Right lung (tissue), 5 donors: ENCODE data around the gene DDAH2. TPM values are rescaled to one million over a fixed set of nuclear protein-coding genes. Genes with fewer than 3 reads are reported as not detected.
A peak's percentile ranks its signal among the peaks of the same experiment; 100 is the strongest.
"Not testable (repeated sequence)": the region's sequence is repeated elsewhere in the genome, so short reads cannot be mapped to it uniquely, and the experiment has no call there.

ENCODE experiments used
- DNase-seq, 2 donors: peaks; one replicate each; pipeline ENCODE4 v3.0.0-alpha.2; 2013
- polyA plus RNA-seq, 5 donors: library from polyadenylated mRNA; unstranded; fragments of 120-200 nt; gene quantifications; one replicate each; pipeline versions ENCODE4 v1.2.1 to v1.2.3, GENCODE V29; 2013; ENCODE audit warnings: inconsistent platforms in 1 of 5, low replicate concordance in 1 of 5; ENCODE audit not compliant: insufficient read length in 5 of 5, insufficient read depth in 1 of 5

Gene DDAH2
- polyA plus RNA-seq, 5 donors: 137 to 213 (median 159) TPM

DNA sequence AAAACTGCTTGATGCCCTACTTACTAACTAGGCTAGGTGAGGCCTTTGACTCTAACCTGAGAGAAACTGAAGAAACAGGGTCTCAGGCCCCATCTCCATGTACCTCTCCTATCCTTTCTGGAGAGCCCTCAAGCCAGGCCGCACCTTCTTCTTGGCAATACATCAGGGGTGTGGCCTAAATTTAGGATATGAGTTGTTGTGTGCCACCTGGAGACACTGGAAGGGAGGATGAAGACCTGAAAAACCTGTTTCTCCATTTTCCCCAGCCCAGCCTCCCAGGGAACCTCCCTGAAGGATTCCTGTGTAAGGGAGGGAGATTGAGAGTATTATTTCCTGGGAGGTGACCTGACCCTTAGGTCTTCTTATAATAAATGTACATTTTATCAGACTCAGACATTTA lies 10.8 kb downstream of the DDAH2 start:
- DNase-seq: peak in 1 of 2 donors; percentile 49

GRCh38 chr6:31717499-31718222 lies 11.4 kb downstream of the DDAH2 start:
- no peak for DNase-seq

DNA sequence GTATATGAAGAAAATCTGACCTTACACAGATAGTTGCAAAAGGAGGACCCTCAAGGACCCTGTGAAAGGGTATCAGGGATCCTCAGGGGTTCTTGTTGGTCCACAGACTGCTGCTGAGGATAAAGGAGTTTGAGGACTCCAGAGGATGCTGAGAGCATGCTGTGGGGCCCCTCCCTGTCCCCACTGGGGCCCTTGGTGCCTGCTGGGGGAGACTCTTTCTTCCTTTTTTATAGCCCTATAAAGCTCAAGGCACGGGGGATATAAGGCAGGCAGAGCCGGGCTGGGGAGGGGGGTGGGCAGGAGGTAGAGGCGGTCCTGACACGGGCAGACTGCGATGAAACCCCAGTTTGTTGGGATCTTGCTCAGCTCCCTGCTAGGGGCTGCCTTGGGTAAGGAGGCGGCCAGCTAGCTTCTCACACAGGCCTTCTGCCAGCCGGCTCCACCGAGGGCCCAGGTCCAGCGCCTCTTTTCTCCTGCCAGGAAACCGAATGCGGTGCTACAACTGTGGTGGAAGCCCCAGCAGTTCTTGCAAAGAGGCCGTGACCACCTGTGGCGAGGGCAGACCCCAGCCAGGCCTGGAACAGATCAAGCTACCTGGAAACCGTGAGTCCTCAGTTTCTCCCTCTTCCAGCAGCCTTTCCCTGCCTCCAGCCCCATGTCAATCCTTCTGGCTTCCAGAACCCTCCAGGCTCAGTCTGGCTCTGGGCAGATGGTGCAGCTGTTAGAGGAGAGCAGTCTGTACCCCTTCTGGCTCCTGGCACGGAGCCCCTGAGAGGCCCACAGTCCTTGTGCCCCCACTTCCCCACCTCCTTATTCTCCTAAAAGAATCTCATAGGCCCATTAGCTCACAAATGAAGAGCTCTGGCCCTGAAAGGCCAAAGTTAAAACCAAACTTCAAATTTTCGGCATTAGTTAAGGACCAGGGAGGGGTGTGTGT lies 13.8 kb downstream of the DDAH2 start, which contains the start of gene LY6G6D:
Gene LY6G6D, plus strand, starts transcription at position 327 of the 937 bp plus-strand sequence. Its CDS starts 8 bp downstream, at position 335.
- DNase-seq: no peak

- no peak for DNase-seq
These were observed 15.0 kb downstream of the DDAH2 start for GRCh38 chr6:31713991-31714684.

GRCh38 chr6:31713465-31713864 lies 15.6 kb downstream of the DDAH2 start:
- no peak for DNase-seq

- no peak for DNase-seq
These were observed 16.8 kb downstream of the DDAH2 start for GRCh38 chr6:31712296-31712695.

GRCh38 chr6:31711233-31711632 lies 17.9 kb downstream of the DDAH2 start:
- DNase-seq: no peak

- DNase-seq: no peak
These were observed 18.4 kb downstream of the DDAH2 start for GRCh38 chr6:31710523-31711219.

DNA sequence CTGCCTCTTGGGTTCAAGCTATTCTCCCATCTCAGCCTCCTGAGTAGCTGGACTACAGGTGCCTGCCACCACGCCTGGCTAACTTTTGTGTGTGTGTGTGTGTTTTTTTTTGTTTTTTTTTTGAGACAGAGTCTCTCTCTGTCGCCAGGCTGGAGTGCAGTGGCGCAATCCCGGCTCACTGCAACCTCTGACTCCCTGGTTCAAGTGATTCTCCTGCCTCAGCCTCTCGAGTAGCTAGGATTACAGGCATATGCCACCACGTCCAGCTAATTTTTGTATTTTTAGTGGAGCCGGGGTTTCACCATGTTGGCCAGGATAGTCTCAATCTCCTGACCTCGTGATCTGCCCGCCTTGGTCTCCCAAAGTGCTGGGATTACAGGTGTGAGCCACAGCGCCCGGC lies 19.9 kb downstream of the DDAH2 start:
- DNase-seq: not testable (repeated sequence)

DNA sequence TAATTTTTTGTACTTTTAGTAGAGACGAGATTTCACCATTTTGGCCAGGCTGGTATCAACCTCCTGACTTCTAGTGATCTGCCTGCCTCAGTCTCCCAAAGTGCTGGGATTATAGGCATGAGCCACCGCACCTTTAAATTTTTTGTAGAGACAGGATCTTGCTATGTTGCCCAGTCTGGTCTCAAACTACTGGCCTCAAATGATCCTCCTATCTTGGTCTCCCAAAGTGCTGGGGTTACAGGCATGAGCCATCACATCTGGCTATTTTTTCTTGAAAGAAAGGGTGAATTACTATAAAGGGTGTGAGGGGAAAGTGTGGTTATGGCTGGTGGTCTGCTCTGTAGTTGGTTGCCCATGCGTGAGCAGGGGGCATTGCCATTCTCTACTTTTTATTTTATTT lies 20.9 kb downstream of the DDAH2 start:
- no peak for DNase-seq

DNA sequence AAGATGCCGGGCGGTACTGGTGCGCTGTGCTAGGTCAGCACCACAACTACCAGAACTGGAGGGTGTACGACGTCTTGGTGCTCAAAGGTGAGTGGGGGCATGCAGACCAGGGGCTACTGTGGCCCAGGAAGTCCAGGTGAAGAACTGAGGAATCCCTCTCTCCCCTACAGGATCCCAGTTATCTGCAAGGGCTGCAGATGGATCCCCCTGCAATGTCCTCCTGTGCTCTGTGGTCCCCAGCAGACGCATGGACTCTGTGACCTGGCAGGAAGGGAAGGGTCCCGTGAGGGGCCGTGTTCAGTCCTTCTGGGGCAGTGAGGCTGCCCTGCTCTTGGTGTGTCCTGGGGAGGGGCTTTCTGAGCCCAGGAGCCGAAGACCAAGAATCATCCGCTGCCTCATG lies 21.4 kb downstream of the DDAH2 start:
- DNase-seq: no peak

GRCh38 chr6:31706599-31706998 lies 22.5 kb downstream of the DDAH2 start, which contains the start of gene LY6G6F:
Gene LY6G6F (plus strand): TSS chr6:31706866. CDS start chr6:31706907, 41 bp downstream.
- DNase-seq: no peak

GRCh38 chr6:31705931-31706330 lies 23.2 kb downstream of the DDAH2 start:
- DNase-seq: no peak

- DNase-seq: peak; percentile 99
These were observed 26.0 kb downstream of the DDAH2 start, which contains the start of gene ABHD16A for GRCh38 chr6:31702819-31703716. Gene ABHD16A (minus strand): TSS chr6:31703324. CDS start chr6:31703281, 43 bp downstream.

DNA sequence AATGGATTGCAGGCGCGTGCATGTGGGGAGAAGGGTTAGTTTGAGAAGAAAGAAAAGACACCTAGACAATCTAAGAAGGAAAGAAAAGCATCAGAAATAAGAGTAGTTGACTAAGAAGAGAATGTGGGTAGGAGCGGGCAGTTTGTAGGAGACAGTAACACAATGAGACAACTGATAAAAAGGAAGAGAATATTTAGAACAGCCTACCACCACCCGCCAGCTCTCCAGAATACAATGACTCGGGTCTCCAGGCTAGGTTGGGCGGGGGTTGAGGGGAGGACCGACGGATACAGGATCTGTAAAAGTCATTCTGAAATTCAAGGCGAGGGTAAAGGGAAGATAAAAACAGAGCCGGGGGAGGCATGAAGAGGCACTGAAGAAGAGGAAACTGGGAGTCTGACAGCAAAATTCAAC lies 26.7 kb downstream of the DDAH2 start:
- DNase-seq: peak in 1 of 2 donors; percentile 23

DNA sequence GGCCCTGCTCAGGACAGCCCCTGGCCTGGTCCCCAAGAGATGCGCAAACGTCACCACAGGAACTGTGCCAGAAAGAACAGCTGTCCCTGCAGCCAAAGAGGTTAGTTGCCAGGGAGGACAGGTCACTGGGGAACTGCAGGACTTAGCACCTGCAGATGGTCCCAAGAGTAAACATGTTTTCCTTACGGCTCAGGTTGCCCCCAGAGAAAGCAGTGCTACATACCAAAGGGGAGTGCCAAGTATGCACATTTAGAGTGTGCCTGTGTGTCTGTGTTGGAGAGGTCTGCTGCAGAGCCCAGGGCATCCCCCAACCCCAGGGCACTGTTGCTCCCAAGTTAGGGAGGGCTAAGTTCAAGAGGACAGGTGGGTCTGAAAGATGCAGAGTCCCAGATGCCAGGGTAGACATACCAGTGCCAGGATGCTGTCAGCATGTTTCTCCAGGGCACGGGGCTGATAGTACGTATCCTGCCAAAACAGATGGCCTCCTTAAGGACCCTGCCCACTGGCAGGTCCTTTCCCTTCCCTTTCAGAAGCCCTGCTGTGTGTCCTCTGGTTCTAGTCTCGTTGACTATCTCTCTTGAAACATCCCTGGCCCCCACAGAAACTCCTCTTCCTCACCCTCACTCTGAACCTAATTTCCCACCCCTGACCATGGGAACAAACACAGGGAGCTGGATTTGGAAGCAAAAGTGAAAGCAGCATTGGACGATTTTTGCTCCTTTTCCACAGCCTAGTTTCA lies 27.3 kb downstream of the DDAH2 start:
- DNase-seq: no peak

DNA sequence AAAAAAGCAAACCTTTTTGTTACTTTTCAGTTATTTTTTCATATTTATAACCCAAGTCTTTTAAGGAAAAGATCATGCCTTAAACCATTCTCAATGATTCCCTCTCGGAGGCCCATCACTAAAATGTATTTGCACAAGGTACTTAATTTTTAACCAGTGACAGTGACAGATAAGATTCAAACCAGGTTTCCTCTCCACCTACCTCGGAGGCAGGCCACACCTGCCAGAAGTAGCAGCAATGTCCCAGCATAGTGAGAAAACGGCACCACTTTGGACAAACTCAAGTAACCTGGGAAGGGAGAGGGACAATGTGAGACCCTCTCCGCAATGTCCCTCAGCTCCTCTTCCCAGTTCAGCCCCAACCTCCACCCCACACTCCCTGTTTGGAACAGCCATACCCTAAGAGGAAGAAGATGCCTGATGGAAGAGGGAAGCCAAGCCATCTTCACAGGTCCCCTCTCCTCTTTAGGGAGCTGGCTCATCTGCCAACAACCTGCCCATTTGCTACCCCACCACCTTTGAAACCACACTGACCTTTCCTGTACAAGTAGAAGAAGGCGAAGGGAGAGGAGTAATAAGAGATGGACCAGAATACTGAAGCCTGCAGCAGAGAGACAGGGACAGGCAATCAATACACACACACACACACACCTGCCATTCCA lies 28.2 kb downstream of the DDAH2 start:
- DNase-seq: no peak

- DNase-seq: no peak
These were observed 31.5 kb downstream of the DDAH2 start for GRCh38 chr6:31697555-31697954.

DNA sequence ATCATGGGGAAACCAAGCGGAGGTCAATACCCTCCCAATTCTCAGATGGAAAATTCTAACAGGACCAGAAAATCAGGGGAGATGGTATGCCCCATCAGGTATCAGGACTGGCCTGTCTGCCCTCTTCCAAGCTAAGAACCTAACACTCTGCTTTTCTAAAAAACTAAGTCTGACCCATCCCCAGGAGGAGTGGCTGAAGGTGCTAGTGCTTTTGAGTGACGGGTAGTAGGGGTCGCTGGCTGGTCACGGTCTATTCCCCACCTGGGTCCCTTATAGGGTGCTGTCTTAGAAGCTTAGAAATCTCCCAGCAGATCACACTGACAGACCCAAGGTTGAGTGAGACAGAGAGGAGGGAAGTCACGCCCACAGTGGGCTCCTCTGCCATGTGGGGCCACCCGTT lies 35.6 kb downstream of the DDAH2 start:
- no peak for DNase-seq
